Lower leg skin (tissue), 3 donors: ENCODE measurements around the gene ZAR1L.

Source experiments
- CTCF ChIP-seq, 3 donors: fragments of 450-650 bp; IDR thresholded peaks; one replicate each; pipeline ENCODE4 v1.5.1; 2016; ENCODE audit warnings: antibody characterized with exemption in 3 of 3, mild to moderate bottlenecking in 3 of 3, moderate library complexity in 2 of 3
- POLR2A ChIP-seq, 2 donors: fragments of 450-650 bp; IDR thresholded peaks; one replicate each; pipeline ENCODE4 v1.6.1; 2016 to 2017; ENCODE audit warnings: antibody characterized with exemption in 2 of 2, mild to moderate bottlenecking in 1 of 2, moderate library complexity in 1 of 2

DNA sequence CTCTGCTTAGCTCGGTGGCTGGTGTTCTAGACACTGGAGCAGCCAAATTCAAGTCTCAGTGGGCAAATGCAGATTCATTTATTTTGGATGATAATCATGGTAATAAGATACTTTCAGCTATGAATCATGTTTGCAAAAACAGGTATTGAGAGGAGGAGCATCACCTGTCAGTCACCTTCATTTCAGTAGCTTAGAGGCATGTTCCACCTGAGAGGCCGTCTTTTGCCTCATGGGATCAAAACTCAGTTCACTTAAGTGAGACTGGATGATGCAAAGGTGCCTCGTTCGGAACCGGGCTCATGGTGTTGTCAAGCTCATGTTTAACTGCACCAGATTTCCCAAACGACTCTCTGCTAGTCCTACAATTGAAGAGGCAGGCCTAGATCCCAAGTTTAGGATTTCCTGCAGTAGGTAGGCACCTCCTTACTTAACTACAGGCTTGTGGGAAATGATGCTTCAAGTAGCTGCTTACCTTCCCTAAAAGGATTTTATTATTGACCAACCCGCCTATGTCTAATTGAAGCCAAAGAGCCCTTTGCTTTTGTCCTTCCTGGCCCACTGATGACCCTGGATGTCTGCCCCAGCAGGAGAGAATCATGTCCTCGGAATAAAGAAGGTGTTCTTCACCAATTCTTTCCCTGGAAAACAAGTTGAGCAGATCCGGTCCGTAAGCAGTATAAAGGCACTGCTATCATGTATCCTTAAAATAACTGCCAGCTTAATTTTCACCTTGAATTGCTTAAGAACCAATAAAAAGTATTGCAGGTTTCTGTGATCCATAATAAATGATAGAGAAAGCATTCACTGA lies 60.0 kb downstream of the ZAR1L start:
- TF ChIP-seq CTCF (IDR thresholded peaks at IDR 0.05) (no peak), POLR2A (IDR thresholded peaks at IDR 0.05) (no peak)
